Endothelial cell of umbilical vein (primary cell): ENCODE measurements around the gene APPL2. TPM values are rescaled to one million over a fixed set of nuclear protein-coding genes. Genes with fewer than 3 reads are reported as not detected.
"Not testable (repeated sequence)": the region's sequence is repeated elsewhere in the genome, so short reads cannot be mapped to it uniquely, and the experiment has no call there.

Experiments
- BruUV-seq: library from RNA; stranded (reverse); fragments of 400-500 nt; replicated peaks from 2 replicates; lab custom pipeline; 2021; lab: Mats Ljungman, UMichigan
- CTCF ChIA-PET: fragments of 300-600, 350-600 bp; sonication (Branson Sonifier 250); formaldehyde crosslinking; loops from one replicate; lab custom pipeline; 2021; ENCODE audit warnings: antibody characterized with exemption, inconsistent platforms; lab: Charles Lee
- POLR2A ChIA-PET: fragments of 300-600, 350-600 bp; sonication (Branson Sonifier 250); formaldehyde crosslinking; loops from one replicate; lab custom pipeline; 2021; ENCODE audit warnings: antibody characterized with exemption, inconsistent platforms; lab: Charles Lee
- DNase-seq: peaks from one replicate; pipeline ENCODE4 v3.0.0-alpha.2; 2011; ENCODE audit warnings: low read depth, low spot score
- FAIRE-seq: peaks from 2 replicates; lab custom pipeline; 2011; peaks lifted over from hg19 to GRCh38; lab: Jason Lieb, UNC
- H2AFZ ChIP-seq: 2 replicates; pipeline ENCODE4 v1.6.0; 2012; ENCODE audit warnings: low read depth, low read length, control low read depth, inconsistent platforms
- H3K27ac ChIP-seq: 2 replicates; pipeline ENCODE4 v1.5.1; 2011; ENCODE audit warnings: low read depth, mild to moderate bottlenecking, control low read depth, low read length, moderate library complexity; ENCODE audit not compliant: insufficient read depth
- H3K27me3 ChIP-seq, 2 experiments: 2 replicates each; pipeline versions ENCODE4 v1.6.0 to v1.6.1; 2011; ENCODE audit warnings: low read length in 2 of 2, mixed read lengths in 1 of 2; ENCODE audit not compliant: control insufficient read depth in 2 of 2, insufficient read depth in 2 of 2
- H3K36me3 ChIP-seq, 2 experiments: 2 replicates in 1 of 2; 3 replicates in 1 of 2; pipeline ENCODE4 v1.5.1; 2011; ENCODE audit warnings: low read length in 2 of 2, mild to moderate bottlenecking in 1 of 2, moderate library complexity in 1 of 2; ENCODE audit not compliant: control insufficient read depth in 2 of 2, insufficient read depth in 2 of 2; ENCODE audit errors: extremely low read depth in 1 of 2
- H3K4me1 ChIP-seq: 3 replicates; pipeline ENCODE4 v1.5.1; 2011; ENCODE audit warnings: mild to moderate bottlenecking, low read length; ENCODE audit not compliant: control insufficient read depth, insufficient read depth; ENCODE audit errors: extremely low read depth
- H3K4me2 ChIP-seq: 2 replicates; pipeline ENCODE4 v1.6.1; 2011; ENCODE audit warnings: low read length, control low read depth, mixed read lengths; ENCODE audit not compliant: insufficient read depth
- H3K4me3 ChIP-seq, 3 experiments: fragments of 200-600 bp in 1 of 3; sonication (generic), shearing (Covaris generic) in 1 of 3; replicated peaks in 1 of 3; 2 replicates each; pipeline ENCODE4 v1.5.1; 2011 to 2016; ENCODE audit warnings: control low read depth in 3 of 3, low read length in 3 of 3, mild to moderate bottlenecking in 2 of 3, inconsistent platforms in 1 of 3, low read depth in 1 of 3, moderate library complexity in 1 of 3; ENCODE audit not compliant: insufficient read depth in 1 of 3
- H3K79me2 ChIP-seq: 2 replicates; pipeline ENCODE4 v1.6.0; 2012; ENCODE audit warnings: low read length, inconsistent platforms; ENCODE audit not compliant: control insufficient read depth, insufficient read depth
- H3K9ac ChIP-seq: replicated peaks from 2 replicates; pipeline ENCODE3; 2011; ENCODE audit warnings: low read length, control low read depth; ENCODE audit not compliant: insufficient read depth; ENCODE audit errors: extremely low read depth
- H3K9me1 ChIP-seq: replicated peaks from 3 replicates; pipeline ENCODE4 v1.6.0; 2011; ENCODE audit warnings: mild to moderate bottlenecking, low read length; ENCODE audit not compliant: control insufficient read depth, insufficient read depth; ENCODE audit errors: extremely low read depth
- H3K9me3 ChIP-seq: replicated peaks from 2 replicates; pipeline ENCODE4 v1.5.1; 2012; ENCODE audit warnings: low read length, inconsistent platforms; ENCODE audit not compliant: control insufficient read depth, insufficient read depth
- H4K20me1 ChIP-seq: replicated peaks from 2 replicates; pipeline ENCODE3; 2011; ENCODE audit warnings: mild to moderate bottlenecking, low read length; ENCODE audit not compliant: control insufficient read depth, insufficient read depth; ENCODE audit errors: extremely low read depth
- EZH2 ChIP-seq: IDR thresholded peaks from 2 replicates; pipeline ENCODE4 v1.6.1; 2012; ENCODE audit warnings: borderline replicate concordance, low read depth, mild to moderate bottlenecking, moderate library complexity, low read length, inconsistent platforms; ENCODE audit not compliant: severe bottlenecking
- FOS ChIP-seq: IDR thresholded peaks from 2 replicates; pipeline ENCODE4 v1.6.1; 2011; ENCODE audit warnings: mild to moderate bottlenecking, low read length, moderate library complexity, borderline replicate concordance; ENCODE audit not compliant: insufficient read depth
- GATA2 ChIP-seq: IDR thresholded peaks from 2 replicates; pipeline ENCODE4 v1.7.0; 2011; ENCODE audit warnings: low read depth, mild to moderate bottlenecking, moderate library complexity, mixed read lengths, low read length; ENCODE audit not compliant: insufficient read length, insufficient read depth
- JUN ChIP-seq: IDR thresholded peaks from 2 replicates; pipeline ENCODE4 v1.6.1; 2011; ENCODE audit warnings: borderline replicate concordance, low read depth; ENCODE audit not compliant: insufficient read length, insufficient read depth
- POLR2AphosphoS5 ChIP-seq: IDR thresholded peaks from 2 replicates; pipeline ENCODE4 v1.6.1; 2012; ENCODE audit warnings: low read depth, mild to moderate bottlenecking, control low read depth, low read length, moderate library complexity; ENCODE audit not compliant: insufficient read depth
- dilution Hi-C: fragments of 300-500 bp; cut with MboI; formaldehyde crosslinking; loops from one replicate; pipeline ENCODE4 v1.15.0; 2019; ENCODE audit warnings: low sequenced_read_pairs; ENCODE audit not compliant: extremely low pct_ligation_motif_present
- intact Hi-C: fragments of 100-400 bp; cut with micrococcal nuclease; formaldehyde crosslinking; loops from one replicate; pipeline ENCODE4 v1.10.0; 2022
- polyA plus RNA-seq, 4 experiments: library from polyadenylated mRNA; depleted of rRNA in 3 of 4; stranded (reverse) in 3 of 4; unstranded in 1 of 4; fragments of >200 nt; gene quantifications; 2 replicates each; pipeline versions ENCODE4 v1.2.1 to v1.2.3, GENCODE V29; 2011 to 2012; ENCODE audit warnings: missing spikeins in 1 of 4
- total RNA-seq: library from RNA; stranded (reverse); gene quantifications from 2 replicates; pipeline ENCODE4 v1.2.3, GENCODE V29; 2021
- TF ChIP-seq, protein P1 (sequence below), 2 donors: IDR thresholded peaks; 1 replicate in 1 of 2; 2 replicates in 1 of 2; pipeline ENCODE4 v1.5.1; 2011; ENCODE audit warnings: low read length in 2 of 2, mild to moderate bottlenecking in 2 of 2, moderate library complexity in 2 of 2, control low read depth in 1 of 2, inconsistent platforms in 1 of 2, low read depth in 1 of 2; ENCODE audit not compliant: insufficient read depth in 1 of 2; ENCODE audit errors: extremely low read depth in 1 of 2
- TF ChIP-seq, protein P2 (sequence below): IDR thresholded peaks from 2 replicates; pipeline ENCODE4 v1.6.1; 2011; ENCODE audit not compliant: insufficient read depth, insufficient read length

APPL2 gene
- total and polyA plus RNA-seq, 2 donors (not counting 3 experiments of a cell fraction or from before 2014, with no cell fraction given): 8.1 to 21.4 TPM

DNA sequence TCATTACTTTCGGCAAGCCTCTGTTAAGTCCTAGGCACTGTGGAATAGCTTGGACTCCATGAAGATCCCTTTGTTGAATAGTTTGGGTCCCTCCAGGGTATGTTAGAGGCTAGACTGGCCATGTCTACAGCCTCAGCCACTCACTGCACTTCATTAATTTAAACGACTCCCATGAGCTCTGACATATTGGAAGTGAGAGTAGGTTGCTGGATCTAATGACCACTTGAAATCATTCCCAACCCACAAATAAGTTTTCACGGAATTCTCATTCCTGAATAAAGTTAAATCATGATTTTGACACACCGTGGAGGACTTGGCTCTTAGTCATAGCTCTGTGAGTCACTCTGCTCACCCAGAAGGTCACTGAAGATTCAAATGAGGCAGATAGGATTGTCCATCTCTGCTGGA is 21.4 kb upstream of the APPL2 start:
- dilution Hi-C loops (no loop called here), intact Hi-C loops (no loop called here)
- peak; percentile 14 for DNase-seq
- no peaks in the 10 kb centered on the region for H3K9me3 ChIP-seq
- no peak overlapping the region for H3K27ac ChIP-seq
- BruUV-seq: no TSS peak
- no peak overlapping the region for H3K9ac ChIP-seq
- no peaks in the 10 kb centered on the region for H4K20me1 ChIP-seq
- no peaks in the 10 kb centered on the region for H3K79me2 ChIP-seq
- CTCF ChIA-PET: interaction anchor here (1.2 to 1.4 kb wide), 4 partner anchors 10 to 126 kb away, joined by 3 to 8 read pairs (median 4); partner anchors contain the start of gene APPL2
- no peak for FAIRE-seq
- no peaks in the 10 kb centered on the region for H3K9me1 ChIP-seq
- no peaks in the 10 kb centered on the region for H3K27me3 ChIP-seq
- no peaks in the 10 kb centered on the region for H3K36me3 ChIP-seq
- H2AFZ ChIP-seq: no peak overlapping the region
- TF ChIP-seq FOS (peak; percentile 93), JUN (peak; percentile 56), POLR2AphosphoS5 (no peak)
- peaks cover 20% of the 10 kb centered on the region for H3K4me1 ChIP-seq
- H3K4me2 ChIP-seq: no peak overlapping the region
- H3K4me3 ChIP-seq: no peak overlapping the region
- POLR2A ChIA-PET: no interaction called here

DNA sequence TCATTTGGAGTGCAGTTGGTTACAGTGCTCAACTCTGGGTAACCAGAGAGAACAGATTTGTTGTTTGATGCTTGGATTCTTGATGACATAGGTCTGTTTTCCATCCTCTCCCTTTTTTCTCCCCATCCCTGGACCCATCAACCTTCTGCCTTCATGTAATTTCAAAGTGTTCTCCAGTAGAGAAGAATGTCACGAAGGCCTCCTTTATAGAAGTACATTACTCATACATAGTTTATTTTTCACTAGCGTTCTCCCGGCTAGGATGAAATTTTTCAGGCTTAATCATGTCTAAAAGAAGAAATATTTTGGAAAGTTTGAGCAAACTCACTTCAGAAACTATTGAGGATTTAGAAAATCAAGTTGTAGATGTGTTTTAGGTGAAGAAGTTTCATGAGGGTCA is 20.9 kb upstream of the APPL2 start:
- Histone ChIP-seq H3K9me3 (no peaks in the 10 kb centered on the region), H3K4me3 (no peak overlapping the region), H3K9ac (no peak overlapping the region), H3K4me1 (peaks cover 20% of the 10 kb centered on the region), H2AFZ (no peak overlapping the region), H3K79me2 (no peaks in the 10 kb centered on the region), H3K27me3 (no peaks in the 10 kb centered on the region), H3K9me1 (no peaks in the 10 kb centered on the region), H3K36me3 (no peaks in the 10 kb centered on the region), H3K27ac (no peak overlapping the region), H3K4me2 (no peak overlapping the region), H4K20me1 (no peaks in the 10 kb centered on the region)
- DNase-seq: no peak
- ChIA-PET CTCF (interaction anchor here (1.2 to 1.4 kb wide), 4 partner anchors 11 to 126 kb away, joined by 3 to 8 read pairs (median 4); partner anchors contain the start of gene APPL2), POLR2A (no interaction called here)
- no TSS peak for BruUV-seq
- dilution Hi-C loops: no loop called here
- FAIRE-seq: no peak
- intact Hi-C loops: no loop called here
- TF ChIP-seq FOS (no peak), EZH2 (no peak), GATA2 (no peak), JUN (no peak)
- TF ChIP-seq, protein P1, sequence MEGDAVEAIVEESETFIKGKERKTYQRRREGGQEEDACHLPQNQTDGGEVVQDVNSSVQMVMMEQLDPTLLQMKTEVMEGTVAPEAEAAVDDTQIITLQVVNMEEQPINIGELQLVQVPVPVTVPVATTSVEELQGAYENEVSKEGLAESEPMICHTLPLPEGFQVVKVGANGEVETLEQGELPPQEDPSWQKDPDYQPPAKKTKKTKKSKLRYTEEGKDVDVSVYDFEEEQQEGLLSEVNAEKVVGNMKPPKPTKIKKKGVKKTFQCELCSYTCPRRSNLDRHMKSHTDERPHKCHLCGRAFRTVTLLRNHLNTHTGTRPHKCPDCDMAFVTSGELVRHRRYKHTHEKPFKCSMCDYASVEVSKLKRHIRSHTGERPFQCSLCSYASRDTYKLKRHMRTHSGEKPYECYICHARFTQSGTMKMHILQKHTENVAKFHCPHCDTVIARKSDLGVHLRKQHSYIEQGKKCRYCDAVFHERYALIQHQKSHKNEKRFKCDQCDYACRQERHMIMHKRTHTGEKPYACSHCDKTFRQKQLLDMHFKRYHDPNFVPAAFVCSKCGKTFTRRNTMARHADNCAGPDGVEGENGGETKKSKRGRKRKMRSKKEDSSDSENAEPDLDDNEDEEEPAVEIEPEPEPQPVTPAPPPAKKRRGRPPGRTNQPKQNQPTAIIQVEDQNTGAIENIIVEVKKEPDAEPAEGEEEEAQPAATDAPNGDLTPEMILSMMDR (IDR thresholded peaks at IDR 0.05; ENCODE audit: extremely low read depth in 1 of 2, insufficient read depth in 1 of 2, low read depth in 1 of 2, low read length in 2 of 2): no peak
- TF ChIP-seq, protein P2, sequence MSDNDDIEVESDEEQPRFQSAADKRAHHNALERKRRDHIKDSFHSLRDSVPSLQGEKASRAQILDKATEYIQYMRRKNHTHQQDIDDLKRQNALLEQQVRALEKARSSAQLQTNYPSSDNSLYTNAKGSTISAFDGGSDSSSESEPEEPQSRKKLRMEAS: no peak

DNA sequence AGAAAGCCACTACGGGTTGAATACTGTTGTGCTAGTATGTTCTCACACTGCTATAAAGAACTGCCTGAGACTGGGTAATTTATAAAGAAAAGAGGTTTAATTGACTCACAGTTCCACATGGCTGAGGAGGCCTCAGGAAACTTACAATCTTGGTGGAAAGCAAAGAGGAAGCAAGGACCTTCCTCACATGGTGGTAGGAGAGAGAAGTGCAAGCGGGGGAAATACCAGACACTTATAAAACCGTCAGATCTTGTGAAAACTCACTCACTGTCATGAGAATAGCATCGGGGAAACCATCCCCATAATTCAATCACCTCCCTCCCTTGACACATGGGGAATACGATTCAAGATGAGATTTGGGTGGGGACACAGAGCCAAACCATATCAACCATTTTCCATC is 20.5 kb upstream of the APPL2 start:
- intact Hi-C loops, H3K27ac ChIP-seq: not testable (repeated sequence)
- CTCF ChIA-PET: interaction anchor here (1.4 kb wide), 2 partner anchors 11 to 13 kb away, joined by 3 read pairs; no protein-coding TSS in a partner anchor

More for the DNA sequence above, 20.5 kb upstream of the APPL2 start:
- POLR2A ChIA-PET, H3K9me1 ChIP-seq, H3K4me3 ChIP-seq, H3K79me2 ChIP-seq, H2AFZ ChIP-seq, H3K4me2 ChIP-seq, DNase-seq, dilution Hi-C loops, H3K36me3 ChIP-seq, H3K9ac ChIP-seq, FAIRE-seq, BruUV-seq, H3K27me3 ChIP-seq, H4K20me1 ChIP-seq, H3K9me3 ChIP-seq: not testable (repeated sequence)
- peaks cover 20% of the 10 kb centered on the region for H3K4me1 ChIP-seq
